ENCODE data around the gene PRDX2. TPM values are rescaled to one million over a fixed set of nuclear protein-coding genes. Genes with fewer than 3 reads are reported as not detected.

The PRDX2 gene
- total RNA-seq, 2 experiments from 2014 or later, result 357 to 399 TPM

- Histone ChIP-seq H3K4me1 (ENCODE audit: insufficient read depth, low read length, poor library complexity, severe bottlenecking) (peaks cover 26% of the 10 kb centered on the region), H3K4me2 (ENCODE audit: low read length) (no peak overlapping the region), H3K9me2 (ENCODE audit: insufficient read depth, low read length) (no peaks in the 10 kb centered on the region), H3K36me3 (ENCODE audit: insufficient read depth, low read length) (peaks cover 12% of the 10 kb centered on the region), H2AFZ (ENCODE audit: low read length) (no peak overlapping the region), H3K79me2 (ENCODE audit: insufficient read depth, low read depth, low read length) (no peaks in the 10 kb centered on the region), H4K20me1 (ENCODE audit: insufficient read depth, low read length) (no peaks in the 10 kb centered on the region), H3K27ac (ENCODE audit: low read depth, low read length, poor library complexity, severe bottlenecking) (no peak overlapping the region), H3K4me3 (ENCODE audit: low read depth, low read length, poor library complexity, severe bottlenecking) (no peak overlapping the region), H3K9me3 (ENCODE audit: low read length) (no peaks in the 10 kb centered on the region)
- TF ChIP-seq CTCF (conservative IDR thresholded peaks at IDR 0.05; ENCODE audit: low read length), result no peak
- no peak for TF ChIP-seq EZH2phosphoT487 (IDR thresholded peaks at IDR 0.05; ENCODE audit: borderline replicate concordance, low read depth, low read length)
- ChIA-PET POLR2A (no interaction called here), CTCF (ENCODE audit: unreplicated experiment) (no interaction called here)
- intact Hi-C loops (cut with micrococcal nuclease; ENCODE audit: unreplicated experiment), result no loop called here
- no peak for DNase-seq (ENCODE audit: low spot score)
- no TSS peak for BruUV-seq (replicated peaks)
Observed at GRCh38 chr19:12843999-12844732, 42.6 kb upstream of the PRDX2 start.

GRCh38 chr19:12843328-12843727 lies 41.7 kb upstream of the PRDX2 start:
- H3K9me3 ChIP-seq (ENCODE audit: low read length), result no peaks in the 10 kb centered on the region
- H3K9me2 ChIP-seq (ENCODE audit: insufficient read depth, low read length), result no peaks in the 10 kb centered on the region
- H3K4me1 ChIP-seq (ENCODE audit: insufficient read depth, low read length, poor library complexity, severe bottlenecking), result peaks cover 32% of the 10 kb centered on the region
- no peak for TF ChIP-seq CTCF (conservative IDR thresholded peaks at IDR 0.05; ENCODE audit: low read length)
- no peak for TF ChIP-seq EZH2phosphoT487 (IDR thresholded peaks at IDR 0.05; ENCODE audit: borderline replicate concordance, low read depth, low read length)
- no peak overlapping the region for H3K27ac ChIP-seq (ENCODE audit: low read depth, low read length, poor library complexity, severe bottlenecking)
- intact Hi-C loops (cut with micrococcal nuclease; ENCODE audit: unreplicated experiment), result no loop called here
- ChIA-PET CTCF (ENCODE audit: unreplicated experiment) (no interaction called here), POLR2A (no interaction called here)
- peaks cover 12% of the 10 kb centered on the region for H3K36me3 ChIP-seq (ENCODE audit: insufficient read depth, low read length)
- no TSS peak for BruUV-seq (replicated peaks)
- no peak for DNase-seq (ENCODE audit: low spot score)
- no peak overlapping the region for H3K4me2 ChIP-seq (ENCODE audit: low read length)
- H3K79me2 ChIP-seq (ENCODE audit: insufficient read depth, low read depth, low read length), result no peaks in the 10 kb centered on the region
- no peaks in the 10 kb centered on the region for H4K20me1 ChIP-seq (ENCODE audit: insufficient read depth, low read length)
- H2AFZ ChIP-seq (ENCODE audit: low read length), result no peak overlapping the region
- H3K4me3 ChIP-seq (ENCODE audit: low read depth, low read length, poor library complexity, severe bottlenecking), result no peak overlapping the region

GRCh38 chr19:12842511-12842910 lies 40.9 kb upstream of the PRDX2 start:
- no peak for DNase-seq (ENCODE audit: low spot score)
- no peak for TF ChIP-seq EZH2phosphoT487 (IDR thresholded peaks at IDR 0.05; ENCODE audit: borderline replicate concordance, low read depth, low read length)
- Histone ChIP-seq H3K4me1 (ENCODE audit: insufficient read depth, low read length, poor library complexity, severe bottlenecking) (peaks cover 38% of the 10 kb centered on the region), H3K36me3 (ENCODE audit: insufficient read depth, low read length) (peaks cover 6% of the 10 kb centered on the region; the same call in 1 of the 2 replicates), H3K79me2 (ENCODE audit: insufficient read depth, low read depth, low read length) (no peaks in the 10 kb centered on the region), H3K4me3 (ENCODE audit: low read depth, low read length, poor library complexity, severe bottlenecking) (no peak overlapping the region), H3K27ac (ENCODE audit: low read depth, low read length, poor library complexity, severe bottlenecking) (no peak overlapping the region), H2AFZ (ENCODE audit: low read length) (no peak overlapping the region), H3K4me2 (ENCODE audit: low read length) (no peak overlapping the region), H3K9me3 (ENCODE audit: low read length) (no peaks in the 10 kb centered on the region), H3K9me2 (ENCODE audit: insufficient read depth, low read length) (no peaks in the 10 kb centered on the region), H4K20me1 (ENCODE audit: insufficient read depth, low read length) (no peaks in the 10 kb centered on the region)
- intact Hi-C loops (cut with micrococcal nuclease; ENCODE audit: unreplicated experiment), result no loop called here
- POLR2A ChIA-PET, result no interaction called here
- BruUV-seq (replicated peaks), result no TSS peak
- CTCF ChIA-PET (ENCODE audit: unreplicated experiment), result no interaction called here
